VCaP (cell line): ENCODE measurements around the gene TSPAN32.

Experiments
- H3K27ac ChIP-seq: fragments of 450-650 bp; 2 replicates; pipeline ENCODE4 v1.5.1; 2017
- TF ChIP-seq, protein P1 (sequence below): fragments of 450-650 bp; conservative IDR thresholded peaks from 2 replicates; pipeline ENCODE4 v1.5.1; 2017; ENCODE audit warnings: mild to moderate bottlenecking, moderate library complexity

Gene TSPAN32

DNA sequence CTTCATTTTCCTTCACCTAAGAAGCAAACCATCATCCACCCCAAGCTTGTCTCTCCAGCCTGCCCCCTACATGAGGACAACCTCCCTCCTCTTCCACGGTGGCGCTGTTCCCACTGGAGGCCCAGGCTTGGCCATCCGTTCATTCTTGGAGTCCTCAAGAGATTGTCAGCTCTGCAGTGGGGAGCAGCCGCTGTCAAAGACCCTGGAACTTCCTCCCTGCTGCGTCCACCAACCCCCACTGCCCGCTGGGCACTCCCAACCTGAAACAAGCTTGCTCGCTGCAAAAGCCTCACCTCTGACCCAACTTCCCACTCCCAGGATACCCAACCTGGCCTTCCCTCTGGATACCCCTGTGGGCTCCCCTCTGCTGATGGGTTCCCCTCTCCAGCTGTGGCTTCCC is 64.9 kb downstream of the TSPAN32 start:
- no peak overlapping the region for H3K27ac ChIP-seq
- TF ChIP-seq, protein P1, sequence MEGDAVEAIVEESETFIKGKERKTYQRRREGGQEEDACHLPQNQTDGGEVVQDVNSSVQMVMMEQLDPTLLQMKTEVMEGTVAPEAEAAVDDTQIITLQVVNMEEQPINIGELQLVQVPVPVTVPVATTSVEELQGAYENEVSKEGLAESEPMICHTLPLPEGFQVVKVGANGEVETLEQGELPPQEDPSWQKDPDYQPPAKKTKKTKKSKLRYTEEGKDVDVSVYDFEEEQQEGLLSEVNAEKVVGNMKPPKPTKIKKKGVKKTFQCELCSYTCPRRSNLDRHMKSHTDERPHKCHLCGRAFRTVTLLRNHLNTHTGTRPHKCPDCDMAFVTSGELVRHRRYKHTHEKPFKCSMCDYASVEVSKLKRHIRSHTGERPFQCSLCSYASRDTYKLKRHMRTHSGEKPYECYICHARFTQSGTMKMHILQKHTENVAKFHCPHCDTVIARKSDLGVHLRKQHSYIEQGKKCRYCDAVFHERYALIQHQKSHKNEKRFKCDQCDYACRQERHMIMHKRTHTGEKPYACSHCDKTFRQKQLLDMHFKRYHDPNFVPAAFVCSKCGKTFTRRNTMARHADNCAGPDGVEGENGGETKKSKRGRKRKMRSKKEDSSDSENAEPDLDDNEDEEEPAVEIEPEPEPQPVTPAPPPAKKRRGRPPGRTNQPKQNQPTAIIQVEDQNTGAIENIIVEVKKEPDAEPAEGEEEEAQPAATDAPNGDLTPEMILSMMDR, result no peak

DNA sequence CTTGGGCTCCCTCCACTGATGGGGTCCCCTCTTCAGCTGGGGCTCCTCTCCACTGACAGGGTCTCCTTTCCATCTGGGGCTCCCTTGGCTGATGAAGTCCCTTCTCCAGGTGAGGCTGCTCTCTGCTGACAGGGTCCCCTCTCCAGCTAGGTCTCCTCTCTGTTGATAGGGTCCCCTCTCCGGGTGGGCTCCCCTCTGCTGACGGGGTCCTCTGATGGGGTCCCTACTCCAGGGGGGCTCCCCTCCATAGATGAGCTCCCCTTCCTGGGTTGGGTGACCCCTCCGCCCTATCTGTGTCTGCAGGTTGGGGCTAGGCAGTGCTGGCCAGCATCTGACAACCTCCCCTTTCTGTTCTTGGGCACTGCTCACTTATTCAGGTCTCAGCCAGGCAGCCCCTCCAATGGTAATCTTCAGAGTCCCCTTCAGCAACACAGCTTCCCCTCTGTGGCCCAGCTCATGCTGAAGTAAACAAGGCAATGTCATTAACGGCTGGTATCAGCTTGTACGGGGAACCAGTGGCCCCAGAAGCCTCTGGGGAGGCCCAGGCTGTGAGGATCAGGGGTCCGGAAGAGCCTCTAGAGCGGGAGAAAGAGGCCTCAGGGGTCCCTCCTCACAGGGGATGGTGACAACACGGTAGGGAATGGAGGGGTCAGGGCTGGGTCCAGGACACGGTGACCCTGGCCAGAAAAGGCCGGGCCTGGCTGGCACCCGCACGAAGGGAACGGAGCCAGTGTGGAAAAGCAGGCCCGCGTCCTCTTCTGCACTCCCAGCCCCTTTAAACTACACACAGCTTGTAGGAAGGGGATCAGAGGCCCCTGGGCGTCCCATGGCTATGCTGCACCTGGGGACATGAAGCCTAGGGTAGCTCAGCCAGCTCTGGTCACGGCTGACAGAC is 65.7 kb downstream of the TSPAN32 start:
- no peak overlapping the region for H3K27ac ChIP-seq
- TF ChIP-seq, protein P1, result no peak
